ENCODE results near the gene OR7G2. TPM values are rescaled to one million over a fixed set of nuclear protein-coding genes. Genes with fewer than 3 reads are reported as not detected.

The OR7G2 gene
- not detected for total RNA-seq

DNA sequence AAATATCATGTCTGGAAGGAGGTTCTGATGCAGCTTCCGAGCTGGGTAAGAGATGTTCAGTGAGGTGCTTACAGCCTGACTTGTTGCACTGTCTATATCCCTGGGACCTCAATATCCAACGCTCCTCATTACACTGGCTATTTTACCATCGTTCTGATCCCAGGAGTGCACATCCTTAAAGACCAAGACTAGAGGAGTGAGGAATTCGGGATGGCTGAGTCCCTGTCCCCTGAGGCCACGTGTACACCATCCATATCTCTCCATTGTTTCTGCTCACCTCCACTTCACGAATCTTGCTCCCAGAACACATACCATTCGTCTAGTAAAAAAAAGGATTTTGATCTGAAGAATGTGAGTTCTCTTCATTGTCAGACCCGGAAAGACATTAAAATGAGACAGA is at the start of gene OR7G2:
TSS of gene OR7G2 (minus strand) at position 101 of the 400 bp plus-strand sequence. CDS start 4,232 bp downstream, outside the sequence.
- CTCF ChIA-PET: no interaction called here
- POLR2A ChIA-PET: no interaction called here

GRCh38 chr19:9156304-9156703 is 49.0 kb upstream of the OR7G2 start:
- POLR2A ChIA-PET: no interaction called here
- CTCF ChIA-PET: no interaction called here

GRCh38 chr19:9155591-9155990 is 48.3 kb upstream of the OR7G2 start:
- ChIA-PET CTCF (no interaction called here), POLR2A (no interaction called here)

GRCh38 chr19:9151367-9151766 is 44.1 kb upstream of the OR7G2 start:
- ChIA-PET CTCF (no interaction called here), POLR2A (no interaction called here)

DNA sequence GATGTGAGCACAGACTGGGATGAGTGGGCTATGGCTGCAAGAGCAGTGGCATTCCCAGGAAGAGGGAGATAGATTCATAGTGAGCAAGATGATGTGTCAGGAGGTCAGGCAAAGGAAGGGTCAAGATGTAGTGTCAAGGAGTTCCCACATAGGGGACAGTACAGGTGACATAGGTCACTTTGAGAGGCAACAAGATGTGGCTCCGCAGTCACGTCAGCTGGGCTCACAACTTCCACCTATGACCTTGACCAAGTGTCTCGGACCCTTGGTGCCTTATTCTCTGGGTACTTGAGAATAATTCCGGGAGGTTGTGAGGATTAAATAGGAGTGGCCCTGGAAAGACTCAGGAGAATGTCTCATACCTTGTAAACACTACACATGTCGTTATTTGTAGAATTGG is 43.4 kb upstream of the OR7G2 start:
- ChIA-PET CTCF (no interaction called here), POLR2A (no interaction called here)

DNA sequence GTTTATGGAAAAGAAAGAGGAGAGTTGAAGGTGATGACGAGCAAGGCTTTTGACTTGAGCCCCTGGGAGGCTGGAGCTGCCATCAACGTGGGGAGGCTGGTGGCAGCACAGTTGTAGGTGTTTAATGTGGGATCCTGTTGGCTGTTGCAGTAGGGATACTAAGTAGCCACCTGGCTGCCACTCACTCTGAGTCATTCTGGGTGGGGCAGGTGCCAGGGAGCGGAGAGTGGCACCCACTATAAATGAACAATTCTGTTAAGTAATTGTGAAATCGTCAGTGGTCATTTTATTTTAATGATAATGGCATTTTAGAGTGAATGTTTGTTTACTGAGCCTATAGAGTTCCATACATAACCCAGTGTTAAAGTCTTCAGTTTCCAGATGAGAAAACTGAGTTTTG is 42.7 kb upstream of the OR7G2 start:
- POLR2A ChIA-PET: no interaction called here
- CTCF ChIA-PET: no interaction called here

DNA sequence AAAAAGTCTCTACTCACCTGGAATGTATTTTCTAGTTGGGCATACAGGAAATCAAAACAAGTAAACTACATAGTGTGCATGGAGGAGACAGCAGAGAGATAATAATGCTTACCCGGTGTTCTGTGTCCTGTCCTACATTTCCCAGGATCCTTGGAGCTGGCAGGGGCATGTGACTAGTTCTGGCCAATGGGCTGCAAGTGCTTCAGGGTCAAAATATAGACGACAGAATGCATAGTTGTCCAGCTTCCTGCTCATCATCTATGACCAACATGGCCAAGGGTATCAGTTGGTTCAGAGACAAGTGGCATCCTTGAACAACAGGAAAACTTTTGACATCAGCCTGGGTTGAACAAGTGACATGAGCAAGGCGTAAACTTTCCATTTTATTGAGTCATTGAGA is 41.4 kb upstream of the OR7G2 start:
- ChIA-PET CTCF (interaction anchor here (1.1 kb wide), 1 partner anchor 19 kb away, joined by 3 read pairs; no protein-coding TSS in a partner anchor), POLR2A (no interaction called here)

DNA sequence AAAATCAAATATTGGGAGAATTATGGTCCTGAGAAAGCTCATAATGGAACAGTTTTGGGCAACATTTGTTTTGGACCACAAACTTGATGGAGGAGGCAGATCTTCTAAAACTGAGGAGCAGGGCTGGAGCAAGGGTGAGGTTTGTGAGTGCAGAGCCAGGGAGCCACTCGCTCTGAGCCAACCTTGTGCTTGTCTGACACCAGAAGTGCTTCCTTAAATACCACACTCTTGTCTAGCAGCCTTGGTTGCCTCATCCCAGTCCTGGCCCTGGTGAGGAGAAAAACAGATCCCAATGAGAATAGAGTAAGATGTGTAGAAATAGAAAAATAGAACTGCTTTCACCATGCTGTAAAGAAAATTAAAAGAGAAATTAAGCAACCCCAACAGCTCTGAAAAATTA is 39.6 kb upstream of the OR7G2 start:
- CTCF ChIA-PET: no interaction called here

GRCh38 chr19:9144920-9145319 is 37.6 kb upstream of the OR7G2 start:
- POLR2A ChIA-PET: no interaction called here
- CTCF ChIA-PET: interaction anchor here (0.6 kb wide), 1 partner anchor 589 kb away, joined by 3 read pairs; no protein-coding TSS in a partner anchor

More for the DNA sequence above, 39.6 kb upstream of the OR7G2 start:
- POLR2A ChIA-PET: no interaction called here

DNA sequence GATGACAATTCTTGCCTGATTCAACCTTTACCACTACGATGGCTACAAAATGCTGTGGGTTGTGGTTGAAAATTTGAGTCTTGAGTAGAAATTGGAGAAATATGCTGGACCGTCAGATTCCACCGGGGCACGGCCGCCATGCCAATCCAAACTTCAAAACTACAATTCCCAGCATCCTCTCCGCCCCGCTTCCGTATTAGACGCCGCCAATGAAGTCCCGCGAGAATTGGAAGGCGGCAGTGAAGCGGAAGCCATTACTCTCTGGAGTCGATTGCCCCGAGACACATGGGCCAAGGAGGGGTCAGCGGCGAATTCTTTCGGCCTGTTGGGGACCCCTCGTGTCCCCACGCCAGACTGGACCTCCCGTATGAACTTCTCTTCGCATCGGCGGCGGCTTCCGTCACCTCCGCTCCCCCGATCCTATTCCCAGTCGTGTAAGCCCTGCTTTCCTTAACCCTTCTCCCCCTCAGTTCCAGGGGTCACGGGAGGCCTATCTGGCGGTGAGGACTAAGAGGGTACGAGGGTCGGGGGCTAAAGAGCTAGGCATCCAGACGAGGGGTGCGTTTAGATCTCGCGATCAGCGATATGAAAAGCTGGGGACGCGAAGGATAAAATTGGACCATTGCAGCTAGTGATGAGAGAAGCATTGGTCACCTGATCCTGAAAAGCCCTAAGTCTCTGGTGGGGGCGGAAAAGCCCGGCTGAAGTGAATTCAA is 33.0 kb upstream of the OR7G2 start, which contains the start of gene ZNF317:
TSS of gene ZNF317 (plus strand) at position 239 of the 716 bp plus-strand sequence. CDS start 15,620 bp downstream, outside the sequence.
- ChIA-PET POLR2A (interaction anchor here (1.0 kb wide), 1 partner anchor 170 kb away, joined by 4 read pairs; no protein-coding TSS in a partner anchor), CTCF (interaction anchor here (0.5 kb wide), 1 partner anchor 28 kb away, joined by 3 read pairs; no protein-coding TSS in a partner anchor)

GRCh38 chr19:9139609-9140158 is 32.4 kb upstream of the OR7G2 start:
- CTCF ChIA-PET: no interaction called here
- POLR2A ChIA-PET: no interaction called here

DNA sequence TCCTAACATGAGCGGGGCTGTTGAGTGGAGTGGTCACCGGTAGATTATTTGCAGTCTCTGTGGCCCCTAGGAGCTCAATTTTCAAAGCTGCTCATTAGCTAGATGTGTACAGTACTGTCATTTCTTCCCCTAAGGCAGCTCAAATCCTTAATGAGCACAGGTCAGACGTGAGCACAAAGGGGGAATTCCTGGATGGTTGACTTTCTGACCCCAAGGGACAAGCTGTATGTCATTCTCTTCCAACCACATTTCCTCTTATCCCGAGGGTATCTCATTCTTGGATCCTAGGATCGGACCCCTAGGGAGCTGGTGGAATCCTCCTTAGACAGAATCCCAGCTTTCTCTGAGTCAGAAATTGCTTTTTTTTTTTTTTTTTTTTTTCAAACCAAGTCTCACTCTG is 25.1 kb upstream of the OR7G2 start:
- ChIA-PET POLR2A (interaction anchor here (0.6 kb wide), 1 partner anchor 1098 kb away, joined by 5 read pairs; no protein-coding TSS in a partner anchor), CTCF (no interaction called here)

- CTCF ChIA-PET: interaction anchor here (0.6 kb wide), 1 partner anchor 359 kb away, joined by 3 read pairs; no protein-coding TSS in a partner anchor
- POLR2A ChIA-PET: no interaction called here
Measured at GRCh38 chr19:9130965-9131364, 23.7 kb upstream of the OR7G2 start.

DNA sequence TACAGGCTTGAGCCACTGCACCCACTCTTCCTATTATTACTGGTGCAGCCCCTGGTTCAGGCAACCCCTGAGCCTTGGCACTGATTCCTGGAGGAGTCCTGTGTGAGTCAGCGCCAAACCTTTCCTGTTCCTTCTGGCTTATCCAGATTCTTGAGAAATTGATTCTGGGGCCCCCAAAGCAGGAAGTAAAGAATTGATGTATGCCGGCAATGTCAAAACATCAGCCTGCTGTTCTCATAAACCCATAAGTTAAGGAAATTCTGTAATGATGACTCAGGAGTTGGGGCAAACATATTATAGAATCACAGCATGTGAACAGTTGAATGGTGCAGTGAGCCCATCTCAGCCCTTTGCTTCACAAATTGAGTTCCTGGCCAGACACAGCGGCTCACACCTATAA is 20.9 kb upstream of the OR7G2 start:
- CTCF ChIA-PET: no interaction called here
- POLR2A ChIA-PET: no interaction called here

DNA sequence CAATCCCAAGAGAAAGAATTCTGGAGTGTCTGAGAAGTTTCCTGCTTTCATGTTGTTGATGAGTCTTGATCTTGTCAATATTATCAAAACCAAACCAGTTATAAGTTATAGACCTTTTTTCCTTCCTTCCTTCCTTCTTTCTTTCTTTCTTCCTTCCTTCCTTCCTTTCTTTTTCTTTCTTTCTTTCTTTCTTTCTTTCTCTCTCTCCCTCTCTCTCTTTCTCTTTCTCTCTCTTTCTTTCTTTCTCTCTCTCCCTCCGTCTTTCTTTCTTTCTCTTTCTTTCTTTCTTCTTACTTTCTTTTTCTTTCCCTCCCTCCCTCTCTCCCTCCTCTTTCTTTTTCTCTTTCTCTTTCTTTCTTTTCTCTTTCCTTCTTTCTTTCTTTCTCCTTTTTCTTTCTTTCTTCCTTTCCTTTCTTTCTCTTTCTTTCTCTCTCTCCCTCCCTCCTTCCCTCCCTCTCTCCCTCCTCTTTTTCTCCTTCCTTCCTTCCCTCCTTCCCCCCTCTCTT is 19.7 kb upstream of the OR7G2 start, which contains the start of gene OR7G3:
TSS of gene OR7G3 (minus strand) at position 51 of the 506 bp plus-strand sequence. CDS start at position 51, 0 bp downstream.
- ChIA-PET POLR2A (interaction anchor here (0.7 kb wide), 1 partner anchor 57 kb away, joined by 18 read pairs; no protein-coding TSS in a partner anchor), CTCF (no interaction called here)

- POLR2A ChIA-PET: no interaction called here
- CTCF ChIA-PET: no interaction called here
Measured at GRCh38 chr19:9116547-9116946, 9.3 kb upstream of the OR7G2 start.

- POLR2A ChIA-PET: no interaction called here
- CTCF ChIA-PET: no interaction called here
Measured at GRCh38 chr19:9115307-9115813, 8.1 kb upstream of the OR7G2 start, which contains the start of gene OR7G1. Gene OR7G1 (minus strand): TSS chr19:9115763. CDS start chr19:9115763, 0 bp downstream.

DNA sequence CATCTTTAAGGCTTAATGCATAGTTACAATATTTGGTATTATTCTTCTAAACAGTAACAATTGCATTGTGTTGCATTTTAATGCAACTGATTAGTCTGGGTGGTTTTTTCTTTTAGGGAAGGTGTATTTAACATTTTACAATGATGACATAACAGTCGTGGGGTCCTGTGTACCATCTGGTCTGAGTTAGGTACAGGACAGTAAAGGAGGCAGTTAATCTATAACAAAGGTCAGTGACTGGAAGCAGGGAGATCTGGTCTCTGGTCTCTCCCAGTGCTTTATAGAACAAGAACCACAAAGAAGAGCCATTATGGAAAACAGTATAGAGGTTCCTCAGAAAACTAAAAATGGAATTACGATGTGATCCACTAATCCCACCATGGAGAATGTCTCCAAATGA is 2.7 kb upstream of the OR7G2 start:
- CTCF ChIA-PET: no interaction called here
- POLR2A ChIA-PET: no interaction called here

DNA sequence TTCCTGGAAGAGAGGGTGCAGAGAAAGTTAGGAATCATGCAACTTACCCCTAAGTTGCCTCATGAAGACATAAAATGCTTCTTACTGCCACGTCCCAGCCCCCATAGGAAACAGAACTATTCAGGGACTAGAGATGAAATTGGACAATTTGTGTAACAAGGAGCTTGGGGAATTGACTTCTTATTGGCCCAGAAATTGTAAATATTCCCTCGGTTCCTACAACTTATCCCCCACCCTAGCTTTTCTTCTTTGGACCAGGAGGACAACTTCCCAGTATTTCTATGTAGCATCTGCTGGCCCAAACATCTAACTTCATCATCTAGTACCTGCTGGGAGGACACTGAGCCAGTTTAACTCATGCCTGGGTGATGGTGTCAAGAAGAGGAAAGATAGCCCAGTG is 20.5 kb downstream of the OR7G2 start, which contains the start of gene OR1M1:
TSS of gene OR1M1 (plus strand) at position 301 of the 400 bp plus-strand sequence. CDS start 6,184 bp downstream, outside the sequence.
- CTCF ChIA-PET: interaction anchor here (0.6 kb wide), 1 partner anchor 619 kb away, joined by 4 read pairs; no protein-coding TSS in a partner anchor
- POLR2A ChIA-PET: no interaction called here

GRCh38 chr19:9078651-9079050 is 28.6 kb downstream of the OR7G2 start:
- ChIA-PET CTCF (interaction anchor here (0.6 kb wide), 1 partner anchor 10 kb away, joined by 3 read pairs; no protein-coding TSS in a partner anchor), POLR2A (no interaction called here)

All from activated CD8-positive, alpha-beta memory T cell treated with anti-CD3 and anti-CD28 coated beads for 36 hours (primary cell).